Mesenteric fat pad (tissue), 1 donor: Measurements from ENCODE around the gene OLIG1. TPM values are rescaled to one million over a fixed set of nuclear protein-coding genes. Genes with fewer than 3 reads are reported as not detected.

Experiments used
- DNase-seq: peaks from one replicate; pipeline ENCODE4 v3.0.0-alpha.2; 2020; ENCODE audit warnings: low spot score
- long read RNA-seq: library from polyadenylated mRNA; unstranded; transcript quantifications from one replicate; pipeline ENCODE4 v2.0.0, GENCODE V29; 2020
- total RNA-seq: library from RNA; stranded (reverse); fragmentation: NEBNext Ultra II Directional; extraction: Animal tissue kit (Norgen Biotek cat#: 25700); gene quantifications from one replicate; pipeline ENCODE4 v1.2.1, GENCODE V29; 2021
- donor health status: DM: yes; HTN: yes; CAD: no.

OLIG1 gene
- not detected for total RNA-seq
- long read RNA-seq: 0 reads

GRCh38 chr21:33069994-33070743 is at the start of gene OLIG1:
Gene OLIG1 (plus strand): TSS chr21:33070141. CDS start chr21:33070247, 106 bp downstream.
- no peak for DNase-seq

DNA sequence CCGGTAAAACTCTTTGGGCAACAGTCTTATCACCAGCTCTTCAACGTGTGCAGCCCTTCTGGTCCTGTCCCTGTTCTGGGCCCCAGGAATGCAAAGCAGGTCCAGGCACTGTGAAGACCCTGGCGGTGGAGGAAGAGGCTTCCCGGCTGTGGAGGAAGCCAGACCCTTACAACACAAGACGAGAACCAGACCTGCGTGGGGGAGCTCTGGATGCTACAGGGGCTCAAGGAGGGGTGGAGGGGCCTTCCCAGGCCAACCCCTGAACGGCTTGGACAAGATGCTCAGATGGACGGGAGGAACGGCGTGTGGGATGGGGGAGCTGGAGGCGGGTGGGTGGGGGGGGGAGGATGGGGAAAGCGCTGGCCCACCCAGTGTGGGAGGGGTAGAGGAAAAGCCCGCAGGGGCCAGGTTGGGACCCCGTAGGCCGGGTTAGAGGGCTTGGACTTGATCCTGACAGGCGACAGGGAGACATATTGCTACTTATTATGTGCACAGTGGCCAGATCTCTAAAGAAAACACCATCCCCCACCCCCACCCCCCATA is 49.3 kb upstream of the OLIG1 start:
- no peak for DNase-seq

GRCh38 chr21:33021150-33021549 is 48.8 kb upstream of the OLIG1 start:
- DNase-seq: no peak

- no peak for DNase-seq
These were observed 48.3 kb upstream of the OLIG1 start for GRCh38 chr21:33021667-33022066.

DNA sequence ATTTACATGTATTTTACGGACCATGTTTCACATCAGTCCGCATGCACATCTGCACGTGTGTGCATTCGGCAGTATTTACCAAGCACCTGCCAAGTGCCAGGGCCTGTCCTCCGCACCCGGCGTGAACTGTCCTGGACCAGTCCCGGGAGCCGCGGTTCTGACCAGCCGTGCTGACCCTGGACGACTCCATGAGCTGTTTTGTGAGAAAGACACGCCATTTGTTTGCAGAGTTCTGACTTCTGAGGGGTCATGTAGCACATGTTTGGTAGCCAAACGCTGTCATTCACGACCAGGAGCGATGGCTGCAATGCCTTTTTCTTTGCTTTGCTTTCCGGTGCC is 47.5 kb upstream of the OLIG1 start:
- DNase-seq: no peak

GRCh38 chr21:33022828-33023573 is 46.9 kb upstream of the OLIG1 start:
- no peak for DNase-seq

GRCh38 chr21:33023574-33024200 is 46.3 kb upstream of the OLIG1 start:
- no peak for DNase-seq

- DNase-seq: no peak
These were observed 45.5 kb upstream of the OLIG1 start for GRCh38 chr21:33024201-33025103.

DNA sequence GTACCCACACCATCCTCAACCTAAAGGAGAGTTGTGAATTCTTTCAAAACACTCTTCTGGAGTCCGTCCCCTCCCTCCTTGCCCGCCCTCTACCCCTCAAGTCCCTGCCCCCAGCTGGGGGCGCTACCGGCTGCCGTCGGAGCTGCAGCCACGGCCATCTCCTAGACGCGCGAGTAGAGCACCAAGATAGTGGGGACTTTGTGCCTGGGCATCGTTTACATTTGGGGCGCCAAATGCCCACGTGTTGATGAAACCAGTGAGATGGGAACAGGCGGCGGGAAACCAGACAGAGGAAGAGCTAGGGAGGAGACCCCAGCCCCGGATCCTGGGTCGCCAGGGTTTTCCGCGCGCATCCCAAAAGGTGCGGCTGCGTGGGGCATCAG is 44.8 kb upstream of the OLIG1 start:
- no peak for DNase-seq

- DNase-seq: no peak
These were observed 44.2 kb upstream of the OLIG1 start, which contains the start of gene OLIG2 for GRCh38 chr21:33025489-33026442. Gene OLIG2 (plus strand): TSS chr21:33025935. CDS start chr21:33026863, 928 bp downstream.

DNA sequence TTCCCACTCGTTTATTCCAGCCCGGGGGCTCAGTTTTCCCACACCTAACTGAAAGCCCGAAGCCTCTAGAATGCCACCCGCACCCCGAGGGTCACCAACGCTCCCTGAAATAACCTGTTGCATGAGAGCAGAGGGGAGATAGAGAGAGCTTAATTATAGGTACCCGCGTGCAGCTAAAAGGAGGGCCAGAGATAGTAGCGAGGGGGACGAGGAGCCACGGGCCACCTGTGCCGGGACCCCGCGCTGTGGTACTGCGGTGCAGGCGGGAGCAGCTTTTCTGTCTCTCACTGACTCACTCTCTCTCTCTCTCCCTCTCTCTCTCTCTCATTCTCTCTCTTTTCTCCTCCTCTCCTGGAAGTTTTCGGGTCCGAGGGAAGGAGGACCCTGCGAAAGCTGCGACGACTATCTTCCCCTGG is 43.5 kb upstream of the OLIG1 start:
- no peak for DNase-seq

- DNase-seq: no peak
These were observed 43.0 kb upstream of the OLIG1 start for GRCh38 chr21:33026878-33027400.

GRCh38 chr21:33027401-33028286 is 42.3 kb upstream of the OLIG1 start:
- no peak for DNase-seq

GRCh38 chr21:33028287-33028670 is 41.7 kb upstream of the OLIG1 start:
- no peak for DNase-seq

DNA sequence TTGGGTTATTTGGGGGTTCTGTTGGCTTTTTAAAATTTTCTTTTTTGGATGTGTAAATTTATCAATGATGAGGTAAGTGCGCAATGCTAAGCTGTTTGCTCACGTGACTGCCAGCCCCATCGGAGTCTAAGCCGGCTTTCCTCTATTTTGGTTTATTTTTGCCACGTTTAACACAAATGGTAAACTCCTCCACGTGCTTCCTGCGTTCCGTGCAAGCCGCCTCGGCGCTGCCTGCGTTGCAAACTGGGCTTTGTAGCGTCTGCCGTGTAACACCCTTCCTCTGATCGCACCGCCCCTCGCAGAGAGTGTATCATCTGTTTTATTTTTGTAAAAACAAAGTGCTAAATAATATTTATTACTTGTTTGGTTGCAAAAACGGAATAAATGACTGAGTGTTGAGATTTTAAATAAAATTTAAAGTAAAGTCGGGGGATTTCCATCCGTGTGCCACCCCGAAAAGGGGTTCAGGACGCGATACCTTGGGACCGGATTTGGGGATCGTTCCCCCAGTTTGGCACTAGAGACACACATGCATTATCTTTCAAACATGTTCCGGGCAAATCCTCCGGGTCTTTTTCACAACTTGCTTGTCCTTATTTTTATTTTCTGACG is 41.1 kb upstream of the OLIG1 start:
- DNase-seq: peak; percentile 75

DNA sequence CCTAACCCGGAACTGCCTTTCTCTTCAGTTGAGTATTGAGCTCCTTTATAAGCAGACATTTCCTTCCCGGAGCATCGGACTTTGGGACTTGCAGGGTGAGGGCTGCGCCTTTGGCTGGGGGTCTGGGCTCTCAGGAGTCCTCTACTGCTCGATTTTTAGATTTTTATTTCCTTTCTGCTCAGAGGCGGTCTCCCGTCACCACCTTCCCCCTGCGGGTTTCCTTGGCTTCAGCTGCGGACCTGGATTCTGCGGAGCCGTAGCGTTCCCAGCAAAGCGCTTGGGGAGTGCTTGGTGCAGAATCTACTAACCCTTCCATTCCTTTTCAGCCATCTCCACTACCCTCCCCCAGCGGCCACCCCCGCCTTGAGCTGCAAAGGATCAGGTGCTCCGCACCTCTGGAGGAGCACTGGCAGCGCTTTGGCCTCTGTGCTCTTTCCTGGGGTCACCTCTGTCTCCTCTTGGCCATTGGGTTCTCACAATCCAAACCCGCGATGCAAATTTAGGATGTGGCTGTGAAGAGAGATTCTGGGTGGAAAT is 40.5 kb upstream of the OLIG1 start:
- DNase-seq: no peak

GRCh38 chr21:33029975-33030461 is 39.9 kb upstream of the OLIG1 start:
- DNase-seq: no peak

DNA sequence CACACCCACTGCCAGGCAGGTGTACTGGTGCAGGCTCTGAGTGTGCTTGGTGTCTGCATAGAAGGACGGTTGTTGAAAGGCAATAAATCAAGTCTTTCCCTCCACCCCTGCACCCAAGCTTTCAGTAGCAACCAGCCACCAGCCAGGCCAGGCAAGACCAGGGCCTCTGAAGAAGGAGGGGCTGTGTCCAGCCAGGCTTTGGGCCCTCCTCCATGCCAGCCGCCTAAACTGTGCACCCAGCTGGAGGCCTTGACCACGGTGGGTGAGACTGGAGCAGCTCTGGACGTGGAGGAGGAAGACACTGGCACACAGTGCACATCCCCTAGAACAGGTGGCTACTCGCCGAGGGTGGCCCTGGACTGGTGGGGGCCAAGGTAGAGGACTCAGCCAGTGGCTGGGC is 39.3 kb upstream of the OLIG1 start:
- DNase-seq: no peak
